NCI-H2029 treated with DMSO at 0.1 percent for 48 hours (cell line): Measurements from ENCODE around the gene TYW1B.
"Not testable (repeated sequence)": the region's sequence is repeated elsewhere in the genome, so short reads cannot be mapped to it uniquely, and the experiment has no call there.

Experiments used
- DNase-seq: peaks from one replicate; lab custom pipeline; 2025; lab: John Stamatoyannopoulos, UW

Gene TYW1B

DNA sequence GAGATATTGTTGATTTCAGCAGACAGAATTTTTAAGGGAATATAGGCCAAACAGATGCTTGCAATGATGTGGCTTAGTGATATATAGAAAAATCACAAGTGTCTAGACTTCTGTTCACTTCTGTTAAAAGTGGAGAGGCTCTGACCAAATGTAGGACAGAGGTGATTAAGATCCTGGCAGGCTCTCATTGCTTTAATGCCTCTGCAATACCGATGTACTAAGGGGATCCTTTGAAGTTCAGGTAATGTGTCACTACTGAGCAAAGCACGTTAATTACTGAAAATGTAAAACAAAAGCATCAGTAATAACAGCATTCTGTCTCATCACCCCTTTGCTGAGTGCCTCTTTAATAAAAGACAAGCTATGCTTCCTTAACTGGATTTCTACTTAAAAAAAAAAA is 131.4 kb downstream of the TYW1B start:
- not testable (repeated sequence) for DNase-seq

- not testable (repeated sequence) for DNase-seq
Observed at GRCh38 chr7:72695482-72695881, 132.5 kb downstream of the TYW1B start.

- not testable (repeated sequence) for DNase-seq
Observed at GRCh38 chr7:72691442-72691841, 136.6 kb downstream of the TYW1B start.

DNA sequence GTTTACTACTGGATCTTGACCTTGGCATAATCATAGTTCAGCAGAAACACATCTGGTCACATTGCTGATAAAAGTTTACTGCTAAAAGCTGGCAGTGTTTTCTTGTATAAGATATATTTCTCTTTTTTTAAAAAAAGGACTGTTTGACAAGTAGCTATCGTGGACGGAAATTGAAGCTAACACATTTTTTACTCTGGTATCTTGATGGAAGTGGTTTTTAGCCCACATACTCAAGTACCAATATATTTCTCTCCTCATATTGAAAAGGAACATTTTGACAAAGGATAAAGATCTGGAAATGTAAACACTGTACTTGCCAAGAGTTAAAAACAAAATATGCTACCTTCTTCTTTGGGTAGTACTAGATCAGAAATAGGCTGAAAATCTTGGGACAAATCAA is 137.8 kb downstream of the TYW1B start:
- DNase-seq: not testable (repeated sequence)

DNA sequence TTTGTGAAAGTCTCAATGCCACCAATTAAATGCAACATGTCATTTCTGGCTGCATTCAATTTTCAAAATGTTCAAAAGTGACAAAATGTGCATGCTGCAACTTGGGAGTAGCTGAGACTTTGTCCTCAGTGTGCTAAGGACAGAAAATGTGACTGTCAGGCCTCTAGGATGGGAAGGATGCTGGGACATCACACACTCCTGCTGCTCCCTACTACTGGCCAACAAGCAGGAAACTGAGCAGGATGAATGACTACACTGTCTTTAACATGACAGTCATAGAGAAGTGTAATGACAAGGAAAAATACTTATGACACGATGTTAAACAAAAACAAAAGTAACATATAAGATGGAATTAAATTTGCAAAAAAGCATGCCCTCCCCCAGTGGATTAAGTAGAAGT is 138.7 kb downstream of the TYW1B start:
- not testable (repeated sequence) for DNase-seq

DNA sequence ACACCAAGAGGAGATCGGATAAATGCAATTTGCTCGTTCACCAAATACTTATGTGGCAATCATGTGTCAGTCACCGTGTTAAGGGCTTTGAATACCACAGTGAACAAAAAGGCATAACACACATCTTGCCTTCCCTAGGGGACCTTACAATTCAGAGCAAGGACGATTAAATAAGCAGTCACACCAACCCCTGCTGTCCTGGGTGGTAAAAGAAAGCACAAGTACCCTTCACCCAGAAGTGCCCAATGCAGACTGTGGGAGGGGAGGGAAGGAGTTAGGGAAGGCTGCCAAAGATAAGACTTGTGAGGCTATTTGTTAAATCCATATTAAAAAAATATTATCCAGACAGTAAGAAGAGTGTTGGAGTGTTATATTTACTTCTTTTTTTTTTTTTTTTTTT is 146.8 kb downstream of the TYW1B start:
- DNase-seq: peak; percentile 64

DNA sequence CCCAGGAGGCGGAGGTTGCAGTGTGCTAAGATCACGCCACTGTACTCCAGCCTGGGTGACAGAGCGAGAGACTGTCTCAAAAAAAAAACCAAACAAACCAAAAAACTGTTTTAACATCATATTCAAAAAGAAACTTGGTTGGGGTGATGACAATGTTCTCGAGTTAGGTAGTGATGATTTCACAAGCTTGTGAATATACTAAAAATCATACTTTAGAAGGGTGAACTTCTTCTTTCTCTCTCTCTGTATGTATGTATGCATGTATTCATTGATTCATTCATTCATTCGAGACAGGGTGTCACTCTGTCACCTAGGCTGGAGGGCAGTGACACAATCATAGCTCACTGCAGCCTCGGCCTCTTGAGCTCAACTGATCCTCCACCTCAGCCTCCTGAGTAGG is 151.1 kb downstream of the TYW1B start:
- not testable (repeated sequence) for DNase-seq

DNA sequence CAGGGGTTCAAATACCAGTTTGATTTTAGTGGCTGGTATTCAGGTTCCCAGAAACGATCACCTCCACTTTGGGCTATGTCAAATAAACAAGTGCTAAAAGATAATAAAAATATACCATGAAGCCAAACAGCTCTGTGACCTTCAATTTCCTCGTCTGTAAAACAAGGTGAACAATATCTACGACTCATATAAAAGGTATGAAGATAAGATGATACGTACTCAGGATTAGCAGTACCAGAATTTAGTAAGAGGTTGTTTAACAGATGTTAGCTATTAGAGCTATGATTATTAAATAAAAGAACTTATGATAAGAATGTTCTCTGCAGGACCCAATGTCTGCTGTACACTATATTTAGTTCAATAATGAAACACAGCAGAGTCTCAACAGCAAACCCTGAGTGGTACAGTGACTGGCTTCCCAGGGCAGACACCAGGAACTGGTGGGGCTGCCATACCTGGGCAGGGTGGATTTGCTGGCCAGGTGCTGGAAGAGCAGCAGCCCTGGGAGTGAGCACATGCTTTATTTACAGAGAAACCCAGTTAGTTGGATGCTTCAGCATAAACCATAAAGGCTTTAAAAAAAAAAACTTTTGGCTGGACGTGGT is 151.8 kb downstream of the TYW1B start:
- DNase-seq: not testable (repeated sequence)

- DNase-seq: not testable (repeated sequence)
Observed at GRCh38 chr7:72675686-72676085, 152.3 kb downstream of the TYW1B start.

DNA sequence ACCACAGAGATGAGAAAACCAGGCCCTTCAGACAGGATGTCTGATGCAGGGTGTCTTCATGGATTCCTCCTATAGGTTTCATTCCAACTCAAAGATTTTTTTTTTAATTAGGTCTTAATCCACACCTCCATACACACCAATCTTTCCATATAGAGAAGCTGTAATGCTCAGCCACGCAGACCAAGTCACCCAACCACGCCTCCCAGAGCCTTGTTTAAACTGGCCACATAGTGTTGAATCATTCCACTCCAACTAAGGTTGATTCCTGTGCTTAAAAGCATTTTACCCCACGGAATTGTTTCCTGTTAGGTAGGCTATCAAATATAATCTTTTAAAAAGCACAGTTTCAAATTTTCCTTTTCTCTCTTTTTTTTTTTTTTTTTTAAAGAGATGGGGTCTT is 153.6 kb downstream of the TYW1B start:
- no peak for DNase-seq

GRCh38 chr7:72670850-72671249 is 157.2 kb downstream of the TYW1B start:
- not testable (repeated sequence) for DNase-seq

- DNase-seq: not testable (repeated sequence)
Observed at GRCh38 chr7:72668435-72668834, 159.6 kb downstream of the TYW1B start.

DNA sequence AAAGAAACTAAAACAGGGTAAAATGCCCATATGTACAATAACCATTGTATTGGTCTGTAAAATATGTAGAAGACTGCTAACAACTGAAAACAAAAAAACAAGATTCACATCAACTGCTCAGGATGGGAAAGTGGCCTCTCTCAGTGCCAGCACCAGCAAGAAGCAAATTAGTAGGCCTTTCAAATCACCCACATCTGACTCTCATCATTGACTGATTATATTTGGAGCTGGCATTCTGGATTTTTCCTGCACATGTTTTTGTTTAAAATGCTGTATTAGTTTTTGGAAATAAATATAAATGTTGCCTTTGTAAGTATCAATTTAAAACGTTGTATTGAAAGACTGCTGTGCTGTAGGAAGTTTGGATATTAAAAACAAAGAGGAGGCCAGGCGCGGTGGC is 161.0 kb downstream of the TYW1B start:
- not testable (repeated sequence) for DNase-seq

DNA sequence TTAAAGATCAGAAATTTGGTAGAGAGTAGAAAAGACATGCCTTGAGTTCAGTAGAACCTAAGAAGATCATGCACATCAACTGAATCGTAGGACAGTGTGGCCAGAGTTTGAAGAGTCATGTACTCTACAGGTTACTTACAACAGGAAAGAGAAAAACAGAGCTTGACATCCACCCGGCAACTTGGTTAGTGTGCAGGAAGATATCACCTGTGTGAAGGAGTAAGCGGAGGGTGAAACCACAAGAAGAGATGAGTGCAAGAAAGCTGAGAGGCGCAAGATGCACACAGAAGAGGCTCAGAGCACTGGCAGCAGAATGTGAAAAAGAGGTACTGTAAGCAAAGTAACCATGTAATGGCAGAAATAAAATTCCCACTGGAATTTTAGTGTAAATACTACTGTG is 179.4 kb downstream of the TYW1B start:
- not testable (repeated sequence) for DNase-seq

GRCh38 chr7:72643708-72644107 is 184.3 kb downstream of the TYW1B start:
- not testable (repeated sequence) for DNase-seq

- DNase-seq: not testable (repeated sequence)
Observed at GRCh38 chr7:72641485-72642248, 186.3 kb downstream of the TYW1B start.

GRCh38 chr7:72640740-72641139 is 187.3 kb downstream of the TYW1B start:
- DNase-seq: not testable (repeated sequence)

DNA sequence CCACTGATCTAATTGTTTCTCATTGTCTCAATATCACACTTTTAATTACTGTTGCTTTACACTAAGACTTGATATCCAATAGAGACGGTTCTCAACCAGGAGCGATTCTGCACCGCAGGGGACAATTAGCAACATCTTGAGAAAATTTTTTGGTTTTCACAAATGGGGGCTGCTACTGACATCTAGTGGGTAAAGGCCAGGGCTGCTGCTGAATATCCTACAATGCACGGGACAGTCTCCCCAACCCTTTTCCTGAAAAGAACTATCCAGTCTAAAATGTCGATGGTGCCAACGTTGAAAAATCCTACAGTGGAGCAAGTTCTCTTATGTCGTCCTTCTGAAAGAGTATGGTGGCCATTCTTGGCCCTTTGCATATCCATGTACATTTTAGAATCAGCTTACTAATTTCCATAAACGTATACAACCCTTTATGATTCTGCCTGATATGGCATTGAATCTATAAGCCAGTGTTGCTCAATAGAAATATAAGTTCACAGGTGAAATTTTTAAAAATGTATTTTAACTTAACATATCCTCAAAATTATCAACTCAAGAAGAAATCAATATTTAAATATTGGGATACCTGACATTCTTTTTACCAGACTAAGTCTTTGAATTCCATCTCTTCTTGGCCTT is 192.6 kb downstream of the TYW1B start:
- not testable (repeated sequence) for DNase-seq

- DNase-seq: not testable (repeated sequence)
Observed at GRCh38 chr7:72632765-72633292, 195.2 kb downstream of the TYW1B start.

- not testable (repeated sequence) for DNase-seq
Observed at GRCh38 chr7:72628375-72628774, 199.6 kb downstream of the TYW1B start.

DNA sequence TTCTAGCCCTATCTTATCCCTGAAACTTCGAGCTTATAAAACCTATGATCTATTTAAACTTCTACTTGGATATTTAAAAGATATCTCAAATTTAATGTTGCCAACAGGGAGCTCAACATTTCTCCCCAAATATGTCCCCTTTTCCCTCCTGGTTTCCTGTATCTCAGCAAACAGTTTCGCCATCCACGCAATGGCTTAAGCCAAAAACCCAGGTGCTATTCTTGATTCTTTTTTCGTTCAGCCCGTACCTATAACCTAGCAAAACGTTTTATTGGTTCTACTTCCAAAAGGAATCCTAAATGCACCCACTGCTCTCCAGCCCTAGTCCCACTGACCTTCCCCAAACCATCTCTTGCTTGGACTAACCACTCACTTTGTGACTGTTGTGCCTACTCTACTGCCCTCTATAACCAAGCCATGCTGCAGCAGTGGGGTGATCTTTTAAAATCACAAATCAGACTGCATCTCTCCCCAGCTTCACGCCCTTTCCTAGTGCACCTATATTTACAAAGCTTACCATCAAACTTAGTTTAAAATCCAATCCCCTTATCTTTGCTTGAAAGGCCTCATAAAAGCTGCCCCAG is 201.5 kb downstream of the TYW1B start:
- DNase-seq: not testable (repeated sequence)

DNA sequence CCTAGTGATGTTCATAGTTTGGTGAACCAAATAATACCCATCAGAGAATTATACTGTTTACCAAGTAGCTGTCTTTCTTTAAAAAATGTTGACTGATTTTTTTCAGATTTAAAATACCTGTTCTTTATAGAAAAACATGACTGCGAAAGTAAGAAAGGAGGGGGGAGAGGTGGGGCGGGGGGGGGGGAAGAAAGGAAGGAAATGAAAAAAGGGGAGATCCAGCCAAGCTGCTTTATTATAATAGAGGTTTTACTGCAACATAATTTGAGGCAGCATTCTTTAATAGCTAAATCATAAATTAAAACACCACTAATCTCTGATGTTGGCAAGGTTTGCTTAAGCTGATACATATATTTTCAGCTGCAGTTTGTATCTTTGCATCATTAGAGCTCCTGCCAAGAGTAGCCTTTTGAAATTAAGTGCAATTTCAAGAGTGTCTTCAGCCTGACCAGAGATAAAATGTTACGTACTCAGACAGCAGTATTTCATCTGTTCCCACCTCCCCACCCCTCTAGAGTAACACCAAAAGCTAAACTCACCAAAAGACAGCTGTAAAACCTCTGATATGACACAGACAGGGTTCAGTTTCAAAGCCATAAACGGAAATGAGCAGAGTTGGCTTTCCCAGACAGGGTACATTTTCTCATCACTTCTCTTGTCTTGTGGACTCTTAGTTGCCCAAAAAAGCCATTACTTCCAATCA is 202.1 kb downstream of the TYW1B start:
- DNase-seq: not testable (repeated sequence)
